Neural progenitor cell (in vitro differentiated cells): ENCODE data around the gene RABGAP1.

Experiments used
- CTCF ChIP-seq: fragments of 200-600 bp; sonication (generic); IDR thresholded peaks from 2 replicates; pipeline ENCODE4 v1.5.1; 2017; ENCODE audit warnings: antibody characterized with exemption, mild to moderate bottlenecking
- EZH2 ChIP-seq: fragments of 200-600 bp; sonication (generic); IDR thresholded peaks from 2 replicates; pipeline ENCODE4 v1.6.1; 2017; ENCODE audit warnings: antibody characterized with exemption, mild to moderate bottlenecking, moderate library complexity
- EZH2phosphoT487 ChIP-seq: fragments of 200-600 bp; sonication (generic); IDR thresholded peaks from 2 replicates; pipeline ENCODE4 v1.6.1; 2017; ENCODE audit warnings: antibody characterized with exemption

- TF ChIP-seq CTCF (no peak), EZH2phosphoT487 (no peak), EZH2 (no peak)
Observed at GRCh38 chr9:122941582-122942234, 888 bp downstream of the RABGAP1 start.
